HG03280 (cell line): ENCODE results near the gene PCYOX1L.

ENCODE experiments used
- ATAC-seq: cut with Tn5 transposase; IDR thresholded peaks from one replicate; pipeline ENCODE4 v1.9.1; 2021; ENCODE audit warnings: mild to moderate bottlenecking, moderate library complexity; ENCODE audit not compliant: unreplicated experiment

Gene PCYOX1L

DNA sequence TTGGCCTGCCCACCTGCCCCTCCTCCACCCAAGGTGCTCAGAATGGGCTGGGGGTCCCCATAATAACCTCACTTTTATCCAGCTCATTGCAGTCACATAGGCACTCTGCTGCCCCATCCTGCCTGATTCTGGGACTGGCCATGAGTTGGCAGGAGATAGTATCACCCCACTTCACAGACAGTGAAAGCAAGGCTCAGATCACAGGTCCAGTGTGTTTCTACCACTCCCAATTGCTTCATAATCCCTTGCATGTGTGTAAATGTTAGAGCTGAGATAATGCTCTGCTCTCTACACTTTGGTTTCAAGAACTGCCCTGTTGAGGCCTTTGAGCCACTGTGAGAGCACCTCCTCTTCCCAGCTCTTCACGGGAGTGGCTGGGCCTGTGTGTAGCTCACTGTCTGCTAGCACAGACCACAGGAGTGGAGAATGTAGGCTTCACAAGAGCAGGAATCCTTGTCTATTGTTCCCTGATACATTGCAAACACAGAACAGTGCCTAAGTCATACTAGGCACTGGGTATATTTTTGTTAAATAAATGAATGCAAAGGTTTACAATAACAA, 8.4 kb downstream of the PCYOX1L start:
- no peak for ATAC-seq

DNA sequence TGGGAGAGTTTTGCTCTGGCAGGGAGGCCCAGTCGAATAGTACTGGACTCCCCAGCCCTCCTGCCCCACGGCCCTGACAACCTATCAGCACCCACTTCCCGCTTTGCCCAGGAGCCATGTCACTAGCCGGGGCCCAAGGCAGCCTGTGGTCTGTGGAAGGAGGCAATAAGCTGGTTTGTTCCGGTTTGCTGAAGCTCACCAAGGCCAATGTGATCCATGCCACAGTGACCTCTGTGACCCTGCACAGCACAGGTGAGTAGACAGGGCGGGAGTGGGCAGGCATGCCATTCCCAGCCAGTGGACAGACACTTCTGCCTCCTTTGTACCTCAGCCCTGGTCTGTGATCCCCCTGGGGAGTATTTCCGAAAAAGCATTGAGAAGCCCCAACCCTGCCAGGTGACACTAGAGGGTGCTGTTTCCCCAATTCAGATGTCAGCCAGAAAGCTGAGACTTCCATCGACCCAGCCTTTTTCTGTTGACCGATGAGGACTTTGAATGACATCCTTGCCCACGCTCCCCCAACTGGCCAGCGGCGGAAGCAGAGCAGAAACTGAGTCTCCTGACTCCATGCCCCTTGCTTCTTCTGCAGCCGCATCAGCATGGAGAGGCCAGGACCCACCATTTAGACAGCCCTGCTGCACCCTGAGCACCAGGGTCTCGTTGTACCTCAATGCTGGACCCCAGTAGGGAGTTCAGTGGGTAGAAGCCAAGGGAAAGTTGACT, 9.6 kb downstream of the PCYOX1L start:
- peak; percentile 66 for ATAC-seq

DNA sequence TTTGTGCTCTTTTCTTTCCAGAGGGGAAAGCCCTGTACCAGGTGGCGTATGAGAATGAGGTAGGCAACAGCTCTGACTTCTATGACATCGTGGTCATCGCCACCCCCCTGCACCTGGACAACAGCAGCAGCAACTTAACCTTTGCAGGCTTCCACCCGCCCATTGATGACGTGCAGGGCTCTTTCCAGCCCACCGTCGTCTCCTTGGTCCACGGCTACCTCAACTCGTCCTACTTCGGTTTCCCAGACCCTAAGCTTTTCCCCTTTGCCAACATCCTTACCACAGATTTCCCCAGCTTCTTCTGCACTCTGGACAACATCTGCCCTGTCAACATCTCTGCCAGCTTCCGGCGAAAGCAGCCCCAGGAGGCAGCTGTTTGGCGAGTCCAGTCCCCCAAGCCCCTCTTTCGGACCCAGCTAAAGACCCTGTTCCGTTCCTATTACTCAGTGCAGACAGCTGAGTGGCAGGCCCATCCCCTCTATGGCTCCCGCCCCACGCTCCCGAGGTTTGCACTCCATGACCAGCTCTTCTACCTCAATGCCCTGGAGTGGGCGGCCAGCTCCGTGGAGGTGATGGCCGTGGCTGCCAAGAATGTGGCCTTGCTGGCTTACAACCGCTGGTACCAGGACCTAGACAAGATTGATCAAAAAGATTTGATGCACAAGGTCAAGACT, 10.3 kb downstream of the PCYOX1L start:
- no peak for ATAC-seq

DNA sequence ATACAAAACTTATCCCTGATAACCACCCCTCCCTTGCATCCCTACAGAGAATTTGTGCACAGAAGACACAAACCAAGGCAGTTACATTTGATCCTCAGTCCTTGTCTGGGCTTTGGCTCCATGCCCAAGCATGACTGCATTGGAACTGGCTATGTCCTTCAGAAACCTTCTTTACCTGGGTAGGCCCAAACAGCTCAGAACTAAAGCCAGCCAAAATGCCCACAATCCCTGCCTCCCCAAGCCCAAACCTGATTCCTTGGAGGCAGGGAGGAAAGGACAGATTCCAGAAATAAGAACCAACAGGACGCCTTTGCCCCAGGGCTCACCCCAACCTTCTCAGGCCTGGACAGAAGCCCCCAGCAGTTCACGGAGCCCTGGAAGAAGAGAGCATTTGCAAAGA, 13.0 kb downstream of the PCYOX1L start:
- no peak for ATAC-seq

DNA sequence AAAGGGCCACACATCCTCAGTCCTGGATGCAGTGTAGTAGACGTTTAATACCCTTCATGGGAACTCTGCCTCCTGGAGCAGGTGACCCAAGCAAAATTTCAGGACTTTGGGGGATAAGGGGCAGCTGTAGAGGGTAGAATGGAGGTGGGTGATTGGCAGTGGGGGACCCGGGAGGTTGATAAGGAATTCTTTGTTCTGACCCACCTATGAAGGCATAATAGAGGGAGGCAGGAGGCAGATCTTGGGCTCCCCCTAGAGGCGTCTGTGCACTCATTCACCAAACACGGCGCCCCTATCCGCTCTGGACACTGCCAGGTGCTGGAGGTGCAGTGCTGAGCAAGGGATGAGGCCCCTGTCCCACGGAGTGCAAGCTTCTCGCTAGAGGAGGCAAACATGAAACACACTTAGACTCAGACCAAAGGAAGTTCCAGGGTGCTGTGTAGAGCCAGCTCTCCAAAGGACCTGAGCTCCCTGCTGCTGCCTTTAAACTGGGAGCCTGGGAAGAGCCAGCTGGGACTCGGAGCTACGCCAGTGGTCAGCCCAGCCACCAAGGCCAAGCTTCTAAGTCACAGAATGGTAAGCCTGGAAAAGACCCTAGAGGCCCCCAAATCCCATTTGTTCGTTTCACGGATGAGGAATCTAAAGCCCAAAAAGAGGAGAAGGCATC, 13.6 kb downstream of the PCYOX1L start:
- ATAC-seq: peak; percentile 83

DNA sequence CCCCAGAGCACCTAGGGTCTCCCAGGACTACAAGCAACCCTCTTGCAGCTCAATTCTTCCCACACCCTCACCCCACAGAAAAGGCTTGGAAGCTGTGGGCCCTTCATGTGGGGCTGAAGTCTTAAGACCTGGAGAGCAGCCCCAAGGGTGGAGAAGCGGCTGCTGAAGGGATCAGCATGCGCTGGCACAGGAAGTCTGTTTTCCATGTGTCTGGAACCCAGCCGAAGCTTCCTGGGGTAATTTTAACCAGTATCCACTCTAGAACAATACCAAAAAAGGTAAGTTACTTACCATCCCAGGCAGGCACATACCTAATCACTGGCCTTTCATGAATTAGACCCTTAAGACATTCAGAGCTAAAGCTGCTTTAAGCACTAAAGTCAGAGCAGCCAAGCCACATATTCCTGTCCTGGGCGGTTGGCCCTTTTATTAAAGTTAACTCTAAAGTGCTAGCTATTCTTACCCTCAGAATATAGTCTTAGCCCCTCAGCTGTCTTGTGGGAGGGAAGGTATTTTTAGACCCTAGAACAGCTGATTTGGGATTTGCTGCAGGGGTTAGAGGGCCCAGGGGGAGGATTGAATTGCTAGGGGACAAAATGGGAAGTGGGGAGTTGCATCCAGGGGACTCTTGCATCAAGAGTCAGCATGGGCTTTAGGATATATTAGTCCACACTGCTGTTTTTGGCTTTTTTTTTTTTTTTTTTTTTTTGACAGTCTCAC, 14.4 kb downstream of the PCYOX1L start:
- no peak for ATAC-seq

DNA sequence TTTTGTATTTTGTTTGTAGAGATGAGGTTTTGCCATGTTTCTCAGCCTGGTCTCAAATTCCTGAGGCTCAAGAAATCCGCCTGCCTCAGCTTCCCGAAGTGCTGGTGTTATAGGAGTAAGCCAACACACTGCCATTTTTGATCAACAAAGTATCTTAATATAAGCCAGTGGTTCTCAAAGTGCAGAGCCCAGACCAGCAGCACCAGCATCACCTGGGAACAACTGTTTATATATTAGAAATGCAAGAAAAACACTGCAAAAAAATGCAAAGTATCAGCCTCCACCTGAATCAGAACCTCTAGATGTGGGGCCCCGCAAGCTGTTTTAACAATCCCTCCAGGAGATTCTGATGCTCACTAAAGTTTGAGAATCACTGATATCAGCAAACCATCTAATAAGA, 15.1 kb downstream of the PCYOX1L start:
- no peak for ATAC-seq

DNA sequence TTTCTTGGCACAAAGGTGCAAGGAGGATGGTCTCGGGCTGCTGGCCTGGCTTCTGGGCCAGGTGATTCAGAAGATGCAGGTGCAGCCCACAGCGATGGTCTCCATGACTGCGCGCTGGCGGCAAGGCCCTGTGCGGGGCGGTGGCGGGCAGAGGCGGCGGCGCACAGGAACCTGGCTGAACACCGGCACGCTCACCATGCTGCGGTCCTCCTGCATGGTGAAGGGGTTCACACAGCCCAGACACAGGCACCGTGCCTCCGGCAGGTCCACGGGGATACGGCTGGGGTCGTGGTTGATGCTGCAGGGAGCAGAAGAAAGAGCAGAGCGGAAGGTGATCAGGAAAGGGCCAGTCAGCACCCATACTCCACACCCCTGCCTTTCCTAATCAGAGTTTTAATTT, 16.5 kb downstream of the PCYOX1L start:
- no peak for ATAC-seq

DNA sequence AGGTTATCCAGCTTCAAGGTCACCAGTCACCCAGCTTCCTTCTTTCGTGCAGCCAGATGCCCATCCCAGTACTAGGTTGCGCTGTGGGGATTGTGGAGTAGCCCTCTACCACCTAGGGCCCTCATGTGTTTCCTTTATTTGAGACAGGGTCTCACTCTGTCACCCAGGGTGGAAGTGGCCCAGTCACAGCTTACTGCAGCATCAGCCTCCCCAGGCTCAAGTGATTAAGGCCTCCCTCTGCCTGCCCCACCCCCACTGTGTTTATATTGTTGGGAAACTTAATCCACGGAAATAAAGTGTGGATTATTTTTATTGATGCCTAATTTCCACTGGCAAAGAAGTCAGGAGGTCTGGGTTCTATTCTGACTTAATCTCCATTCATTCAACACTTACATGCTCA, 17.0 kb downstream of the PCYOX1L start:
- no peak for ATAC-seq

DNA sequence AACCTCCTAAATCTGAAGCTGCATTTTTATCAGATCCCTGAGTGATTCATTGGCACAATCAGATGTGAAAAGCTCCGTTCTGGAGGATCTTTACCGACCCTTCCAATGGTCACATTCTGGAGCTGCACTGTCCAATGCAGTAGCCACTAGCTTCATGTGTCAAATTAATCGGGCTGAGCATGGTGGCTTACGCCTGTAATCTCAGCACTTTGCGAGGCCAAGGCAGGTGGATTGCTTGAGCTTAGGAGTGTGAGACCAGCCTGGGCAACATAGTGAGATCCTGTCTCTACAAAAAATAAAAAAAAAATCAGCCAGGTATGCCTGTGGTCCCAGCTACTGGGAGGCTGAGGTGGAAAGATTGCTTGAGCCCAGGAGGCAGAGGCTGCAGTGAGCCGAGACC, 17.6 kb downstream of the PCYOX1L start:
- ATAC-seq: no peak

DNA sequence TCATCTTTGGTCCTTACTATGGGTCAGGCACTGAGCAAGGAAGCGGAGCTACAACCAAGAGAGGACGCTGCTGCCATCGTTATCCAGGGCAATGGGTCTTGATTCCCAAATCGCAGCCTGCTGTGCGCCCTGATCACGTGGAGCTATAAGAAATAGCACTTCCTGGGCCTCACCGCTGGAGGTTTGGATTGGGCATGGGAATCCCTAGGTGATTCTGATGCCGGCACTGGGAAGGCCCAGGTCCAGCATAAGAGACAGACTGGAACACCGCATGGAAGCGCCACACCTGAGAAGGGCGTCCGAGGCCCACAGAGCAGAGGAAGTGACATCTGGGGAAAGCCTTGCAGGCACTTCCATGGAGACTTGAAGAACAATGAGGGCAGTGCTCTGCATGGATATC, 18.3 kb downstream of the PCYOX1L start:
- no peak for ATAC-seq

DNA sequence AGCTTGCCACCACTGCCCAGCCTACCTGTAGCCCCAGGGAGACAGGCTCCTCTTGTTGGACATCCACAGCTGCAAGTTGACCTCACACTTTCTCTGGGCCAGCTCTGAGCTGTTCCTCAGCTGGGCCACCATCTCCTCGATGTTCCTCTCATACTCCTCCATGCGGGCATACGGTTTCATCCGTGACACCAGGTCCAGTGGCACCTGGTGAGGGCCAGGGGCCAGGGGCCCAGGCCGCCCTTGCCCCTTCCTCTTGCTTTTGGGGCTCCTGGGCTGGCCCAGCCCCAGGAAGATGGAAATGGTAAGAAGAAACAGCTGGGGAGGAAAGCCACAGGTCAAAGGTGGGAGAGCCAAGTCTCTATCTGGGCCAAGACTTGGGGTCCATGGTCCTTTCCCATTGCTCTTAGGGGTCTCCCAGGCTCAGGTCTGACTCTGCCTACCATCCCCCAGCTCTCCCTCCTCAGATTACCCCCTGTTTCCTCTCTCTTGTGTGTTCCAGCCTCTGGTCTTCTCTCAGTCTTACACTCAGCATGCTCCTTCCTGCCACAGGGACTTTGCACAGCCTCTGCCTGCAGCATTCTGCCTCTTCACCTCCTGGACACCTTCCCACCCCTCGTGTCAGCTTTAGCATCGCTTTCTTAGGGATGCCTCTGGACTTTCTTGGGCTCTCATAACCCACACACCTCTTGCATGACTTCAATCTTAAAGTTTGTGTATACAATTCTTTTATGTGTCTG, 19.0 kb downstream of the PCYOX1L start:
- no peak for ATAC-seq

DNA sequence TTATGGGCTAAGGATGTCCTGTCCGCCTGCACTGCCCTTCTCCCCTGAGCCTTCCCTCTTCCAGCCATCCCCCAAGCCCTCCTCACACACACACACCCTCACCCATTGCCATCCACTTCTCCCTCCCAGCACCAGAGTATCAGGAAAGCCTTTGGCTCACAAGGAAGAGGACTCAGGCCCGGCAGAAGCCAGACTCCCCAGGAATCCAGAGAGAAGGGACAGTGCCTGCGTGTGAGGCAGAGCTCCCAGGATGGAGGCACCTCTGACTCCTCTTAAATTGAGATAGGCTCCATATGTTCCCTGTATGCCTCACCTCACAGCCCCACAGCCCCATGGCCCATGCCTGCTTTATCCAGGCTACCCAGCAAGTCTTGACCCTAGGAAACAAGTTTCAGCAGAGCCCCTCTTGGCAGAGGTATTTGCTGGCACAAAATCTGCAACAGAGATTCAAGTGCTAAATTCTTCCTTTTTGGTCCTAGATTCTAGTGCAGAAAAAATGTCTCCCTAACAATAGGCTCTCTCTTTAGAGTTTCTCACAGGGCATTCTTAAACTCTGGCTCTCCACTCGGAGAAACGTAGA, 20.5 kb downstream of the PCYOX1L start:
- no peak for ATAC-seq

DNA sequence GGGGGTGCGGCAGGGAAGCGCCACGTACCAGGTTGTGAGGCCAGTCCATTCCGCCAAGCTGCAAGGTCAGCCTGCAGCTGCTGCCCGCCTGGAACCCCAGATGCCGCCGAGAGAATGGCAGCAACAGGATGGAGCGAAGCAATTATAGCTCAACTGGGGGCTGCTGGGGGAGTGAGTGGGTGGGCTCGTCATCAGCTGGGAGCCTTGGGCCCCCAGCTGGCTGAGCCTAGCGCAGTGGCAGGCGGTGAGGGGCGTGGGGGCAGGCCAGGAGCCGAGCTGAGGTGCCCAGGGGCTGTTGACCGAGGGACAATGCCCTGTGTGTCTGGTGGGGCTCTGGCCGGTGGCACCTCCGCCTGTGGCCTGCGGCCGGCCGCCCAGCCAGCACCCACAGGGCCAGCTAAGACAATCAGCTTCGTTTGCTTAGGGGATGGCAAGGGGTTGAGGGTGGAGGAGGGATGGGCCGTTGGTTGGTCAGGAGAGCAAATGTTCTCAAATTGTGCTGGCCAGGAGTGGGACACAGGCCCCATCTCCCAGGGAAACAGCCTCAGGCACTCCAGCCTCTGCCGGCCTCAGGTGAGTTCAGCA, 21.4 kb downstream of the PCYOX1L start, which contains the start of gene IL17B:
TSS of gene IL17B (minus strand) at position 116 of the 585 bp plus-strand sequence. CDS start at position 49, 67 bp downstream.
- no peak for ATAC-seq

DNA sequence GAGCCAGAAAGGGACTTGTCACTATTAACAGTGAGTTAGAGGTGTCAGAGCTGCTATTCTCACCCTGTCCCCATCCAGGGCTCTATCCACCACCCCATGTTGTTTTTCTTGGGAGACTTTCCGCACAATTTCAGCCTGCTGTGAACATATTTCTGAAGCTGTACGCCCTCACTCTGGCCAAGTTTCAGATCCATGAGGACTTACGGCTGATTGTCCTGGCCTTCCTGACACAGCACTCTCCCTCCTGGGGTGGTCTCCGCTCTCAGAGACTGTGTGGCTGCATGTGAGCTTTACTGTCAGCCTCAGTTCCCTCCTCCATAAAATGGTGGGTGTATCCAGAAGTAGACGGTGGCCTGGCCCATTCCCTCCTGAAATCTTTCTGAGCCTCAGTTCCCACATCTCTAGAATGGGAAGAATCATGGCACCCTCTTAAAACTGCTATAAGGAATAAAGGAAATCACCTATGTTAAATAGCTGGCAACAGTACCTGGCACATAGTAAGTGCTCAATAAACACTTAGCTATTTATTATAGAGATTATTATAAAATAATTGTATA, 22.1 kb downstream of the PCYOX1L start:
- ATAC-seq: no peak

DNA sequence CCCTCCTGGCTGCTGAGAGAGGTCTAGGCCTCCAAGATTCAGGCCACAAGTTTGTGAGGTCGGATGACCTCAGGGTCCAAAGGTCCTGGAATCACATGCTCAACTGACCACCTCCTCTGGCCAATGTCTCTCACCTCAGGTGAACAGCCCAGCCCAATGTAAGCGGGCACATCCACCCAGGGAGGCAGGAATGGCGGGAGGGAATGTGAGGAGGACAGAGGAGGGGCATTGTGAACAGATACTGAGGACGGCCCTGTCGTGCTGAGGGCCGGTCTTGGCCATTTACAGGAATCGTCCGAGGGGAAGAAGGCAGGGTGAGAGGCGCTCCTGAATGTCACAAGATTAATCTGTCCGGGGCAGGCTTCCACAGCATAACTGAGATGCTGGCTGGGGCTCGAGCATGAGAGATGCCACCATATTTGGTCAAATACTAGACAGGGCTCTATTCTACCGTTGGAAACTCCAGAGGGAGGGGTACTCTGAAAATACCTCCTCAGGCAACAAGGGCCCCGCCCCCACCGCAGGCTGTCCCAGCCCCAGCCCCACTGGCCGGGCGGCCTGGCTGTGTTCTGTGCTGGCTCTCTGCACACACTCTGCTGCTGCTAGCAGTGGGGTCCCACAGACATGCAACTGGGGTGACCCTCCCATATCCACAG, 22.7 kb downstream of the PCYOX1L start:
- no peak for ATAC-seq

DNA sequence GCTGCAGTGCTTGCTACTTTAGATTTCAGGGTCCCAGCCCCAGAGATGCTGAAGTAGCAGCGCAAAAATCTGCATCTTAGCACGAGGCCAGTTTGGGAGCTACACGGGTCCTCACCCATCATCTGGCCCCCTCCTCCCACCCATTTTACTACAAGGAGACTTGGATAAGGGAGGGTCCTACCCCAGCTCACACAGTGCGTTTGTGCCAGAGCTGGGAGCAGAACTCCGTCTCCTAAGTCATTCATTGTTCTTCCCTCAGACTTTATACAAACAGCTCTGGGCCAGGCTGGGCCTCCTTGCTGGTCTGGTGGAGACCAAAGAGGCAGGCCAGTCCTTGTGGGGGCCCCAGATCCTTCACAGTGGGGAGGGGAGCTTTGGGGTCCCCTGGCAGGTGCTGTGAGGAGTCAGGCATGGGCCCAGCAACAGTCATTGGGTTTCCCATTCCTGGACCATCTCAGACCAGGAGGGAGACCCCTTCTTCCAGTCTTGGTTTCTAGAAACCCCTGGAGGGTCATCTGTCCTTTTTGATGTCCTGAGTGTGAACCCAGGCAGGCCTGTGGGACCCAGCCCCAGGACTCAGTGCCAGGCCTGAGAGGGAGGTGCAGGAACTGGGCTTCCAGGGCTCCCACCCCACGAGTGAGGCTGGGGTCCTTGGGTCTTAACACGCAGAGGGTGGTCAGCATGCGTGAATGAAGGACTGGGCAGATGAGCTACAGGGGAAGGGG, 23.6 kb downstream of the PCYOX1L start:
- ATAC-seq: no peak

DNA sequence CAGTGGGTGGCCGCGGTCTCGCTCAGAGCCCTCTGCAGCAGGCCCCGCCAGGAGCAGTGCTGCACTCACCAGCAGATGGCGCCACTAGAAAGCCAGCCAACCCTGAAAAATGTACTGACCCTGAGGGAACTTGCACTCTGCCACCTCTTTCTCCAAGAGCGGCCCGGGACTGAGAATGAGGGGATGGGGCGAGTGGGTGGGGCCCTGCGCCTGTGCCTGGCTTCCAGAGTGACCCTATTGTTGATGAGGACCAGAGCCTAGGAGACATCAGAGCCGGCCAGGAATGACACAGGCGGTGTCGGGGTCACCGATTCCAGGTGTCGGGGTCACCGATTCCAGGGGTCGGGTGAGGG, 24.1 kb downstream of the PCYOX1L start:
- peak; percentile 79 for ATAC-seq
